Measurements from ENCODE around the gene BCL2L13.

DNA sequence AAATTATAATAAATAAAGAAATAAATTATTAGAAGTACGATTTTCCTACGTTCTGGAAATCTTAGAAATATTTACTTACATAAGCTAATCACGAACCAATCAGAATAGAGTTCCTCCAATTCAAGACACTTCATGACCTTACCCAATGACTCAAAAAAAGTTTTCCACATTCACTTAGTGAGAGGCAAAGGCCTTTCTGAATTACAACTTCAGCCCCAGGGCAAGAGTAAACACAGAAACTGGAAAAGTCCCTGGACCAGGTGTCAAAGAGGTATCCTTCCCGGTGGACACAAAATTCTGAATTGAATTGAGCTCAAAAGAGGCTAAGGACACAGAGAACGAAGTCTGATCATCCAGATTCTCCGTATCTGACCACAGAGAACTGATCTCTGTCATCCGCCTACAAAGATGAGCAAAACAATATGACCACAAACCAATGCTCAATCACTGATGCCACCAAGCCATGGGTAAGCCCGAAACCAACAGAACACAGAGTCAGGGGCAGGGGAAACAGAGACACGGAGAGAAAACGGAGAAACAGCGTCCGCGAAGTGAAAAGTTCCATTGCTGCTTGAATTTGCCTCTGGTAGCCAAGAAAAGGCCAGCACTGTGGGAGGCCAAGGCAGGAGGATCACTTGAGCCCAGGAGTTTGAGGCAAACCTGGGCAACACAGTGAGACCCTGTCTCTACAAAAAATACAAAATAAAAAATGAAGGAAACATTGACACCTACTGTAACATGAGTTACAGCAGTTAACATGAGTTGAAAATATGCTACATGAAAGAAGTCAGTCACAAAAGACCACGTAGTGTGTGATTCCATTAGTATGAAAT, 128.9 kb downstream of the BCL2L13 start:
- TF ChIP-seq, protein P1, sequence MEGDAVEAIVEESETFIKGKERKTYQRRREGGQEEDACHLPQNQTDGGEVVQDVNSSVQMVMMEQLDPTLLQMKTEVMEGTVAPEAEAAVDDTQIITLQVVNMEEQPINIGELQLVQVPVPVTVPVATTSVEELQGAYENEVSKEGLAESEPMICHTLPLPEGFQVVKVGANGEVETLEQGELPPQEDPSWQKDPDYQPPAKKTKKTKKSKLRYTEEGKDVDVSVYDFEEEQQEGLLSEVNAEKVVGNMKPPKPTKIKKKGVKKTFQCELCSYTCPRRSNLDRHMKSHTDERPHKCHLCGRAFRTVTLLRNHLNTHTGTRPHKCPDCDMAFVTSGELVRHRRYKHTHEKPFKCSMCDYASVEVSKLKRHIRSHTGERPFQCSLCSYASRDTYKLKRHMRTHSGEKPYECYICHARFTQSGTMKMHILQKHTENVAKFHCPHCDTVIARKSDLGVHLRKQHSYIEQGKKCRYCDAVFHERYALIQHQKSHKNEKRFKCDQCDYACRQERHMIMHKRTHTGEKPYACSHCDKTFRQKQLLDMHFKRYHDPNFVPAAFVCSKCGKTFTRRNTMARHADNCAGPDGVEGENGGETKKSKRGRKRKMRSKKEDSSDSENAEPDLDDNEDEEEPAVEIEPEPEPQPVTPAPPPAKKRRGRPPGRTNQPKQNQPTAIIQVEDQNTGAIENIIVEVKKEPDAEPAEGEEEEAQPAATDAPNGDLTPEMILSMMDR (IDR thresholded peaks at IDR 0.05; ENCODE audit: insufficient read depth, low read length), result no peak
- TF ChIP-seq GABPA (IDR thresholded peaks at IDR 0.05; ENCODE audit: low read depth), result no peak
